Activated T-helper 17 cell treated with anti-CD3 and anti-CD28 coated beads, Interleukin-2, amount 50 U/mL, for 72 hours (primary cell): ENCODE results near the gene WWP2. TPM values are rescaled to one million over a fixed set of nuclear protein-coding genes. Genes with fewer than 3 reads are reported as not detected.
A peak's percentile ranks its signal among the peaks of the same experiment; 100 is the strongest.
"Not testable (repeated sequence)": the region's sequence is repeated elsewhere in the genome, so short reads cannot be mapped to it uniquely, and the experiment has no call there.

Experiments used
- ATAC-seq: fragments of 150-1000 bp; cut with Tn5 transposase; replicated peaks from 2 replicates; pipeline ENCODE4 v1.10.0; 2021; ENCODE audit warnings: mild to moderate bottlenecking, moderate library complexity
- H3K27ac Mint-ChIP-seq: one replicate; pipeline ENCODE4 v1.8.0; 2022; ENCODE audit warnings: mixed read lengths
- H3K27me3 Mint-ChIP-seq: one replicate; pipeline ENCODE4 v1.8.0; 2022; ENCODE audit warnings: mixed read lengths
- H3K36me3 Mint-ChIP-seq: one replicate; pipeline ENCODE4 v1.8.0; 2022; ENCODE audit warnings: low read depth, mild to moderate bottlenecking, mixed read lengths
- H3K4me1 Mint-ChIP-seq: one replicate; pipeline ENCODE4 v1.8.0; 2022; ENCODE audit warnings: mixed read lengths
- H3K4me3 Mint-ChIP-seq: one replicate; pipeline ENCODE4 v1.8.0; 2022; ENCODE audit warnings: mild to moderate bottlenecking, mixed read lengths
- H3K9me3 Mint-ChIP-seq: one replicate; pipeline ENCODE4 v1.8.0; 2022; ENCODE audit warnings: mixed read lengths
- total RNA-seq, 2 donors: library from RNA; stranded (reverse); gene quantifications; one replicate each; pipeline ENCODE4 v1.2.3, GENCODE V29; 2022

Gene WWP2
- total RNA-seq, 2 donors from 2014 or later = 55.1 to 55.7 TPM

DNA sequence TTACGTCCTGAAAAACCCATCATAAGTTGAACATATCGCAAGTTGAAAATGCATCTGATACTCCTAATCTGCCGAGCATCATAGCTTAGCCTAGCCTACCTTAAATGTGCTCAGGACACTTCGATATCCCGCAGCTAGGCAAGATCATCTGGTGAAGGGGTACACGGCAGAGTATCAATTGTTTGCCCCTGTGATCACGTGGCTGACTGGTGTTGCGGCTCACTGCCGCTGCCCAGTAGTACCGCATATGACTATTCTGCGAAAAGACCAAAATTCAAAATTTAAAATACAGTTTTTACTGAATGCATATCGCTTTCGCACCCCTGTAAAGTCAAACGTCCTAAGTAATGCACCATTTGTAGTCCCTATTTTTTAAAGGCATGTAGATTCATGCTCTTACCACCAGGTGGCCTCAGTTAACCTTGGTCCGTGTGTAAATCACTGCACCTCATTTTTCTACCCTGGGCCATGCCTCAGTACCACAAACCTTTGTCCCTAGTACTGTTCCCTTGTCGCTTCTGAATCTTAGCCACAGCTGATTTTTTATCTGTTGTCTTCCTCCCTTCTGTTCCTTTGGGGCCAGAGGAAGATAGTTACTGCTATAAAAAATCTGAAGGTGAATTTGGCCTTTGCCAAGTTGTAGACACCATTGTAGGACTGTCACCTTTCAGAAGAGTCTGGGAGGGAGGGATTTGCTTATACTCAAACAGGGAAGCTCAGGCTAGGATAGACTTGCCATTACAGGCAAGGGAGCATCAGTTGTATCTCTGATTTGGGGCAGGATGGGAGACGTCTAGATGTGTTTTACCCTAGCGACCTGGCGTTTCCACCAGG lies 34.4 kb downstream of the WWP2 start:
- peaks cover 58% of the 10 kb centered on the region for H3K36me3 Mint-ChIP-seq
- H3K27me3 Mint-ChIP-seq = no peaks in the 10 kb centered on the region
- no peaks in the 10 kb centered on the region for H3K4me1 Mint-ChIP-seq
- no peaks in the 10 kb centered on the region for H3K9me3 Mint-ChIP-seq
- H3K27ac Mint-ChIP-seq = no peak overlapping the region
- ATAC-seq = peak; percentile 45
- no peak overlapping the region for H3K4me3 Mint-ChIP-seq

DNA sequence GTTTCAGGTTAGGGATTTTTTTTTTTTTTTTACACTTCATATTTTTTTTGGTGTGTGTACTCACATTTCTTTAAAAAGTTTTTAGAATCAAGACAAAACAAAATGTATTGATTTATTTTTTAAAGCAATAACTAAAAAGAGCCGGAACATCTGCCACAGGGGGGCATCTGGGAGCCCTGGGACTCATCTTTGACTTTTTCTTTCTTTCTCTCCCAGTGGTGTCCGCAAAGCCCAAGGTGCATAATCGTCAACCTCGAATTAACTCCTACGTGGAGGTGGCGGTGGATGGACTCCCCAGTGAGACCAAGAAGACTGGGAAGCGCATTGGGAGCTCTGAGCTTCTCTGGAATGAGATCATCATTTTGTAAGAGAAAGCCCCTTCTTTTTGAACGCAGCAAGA lies 36.3 kb downstream of the WWP2 start:
- Mint-ChIP-seq H3K4me3 (no peak overlapping the region), H3K27ac (no peak overlapping the region), H3K4me1 (no peaks in the 10 kb centered on the region), H3K9me3 (no peaks in the 10 kb centered on the region), H3K27me3 (no peaks in the 10 kb centered on the region), H3K36me3 (peaks cover 72% of the 10 kb centered on the region)
- ATAC-seq = no peak

DNA sequence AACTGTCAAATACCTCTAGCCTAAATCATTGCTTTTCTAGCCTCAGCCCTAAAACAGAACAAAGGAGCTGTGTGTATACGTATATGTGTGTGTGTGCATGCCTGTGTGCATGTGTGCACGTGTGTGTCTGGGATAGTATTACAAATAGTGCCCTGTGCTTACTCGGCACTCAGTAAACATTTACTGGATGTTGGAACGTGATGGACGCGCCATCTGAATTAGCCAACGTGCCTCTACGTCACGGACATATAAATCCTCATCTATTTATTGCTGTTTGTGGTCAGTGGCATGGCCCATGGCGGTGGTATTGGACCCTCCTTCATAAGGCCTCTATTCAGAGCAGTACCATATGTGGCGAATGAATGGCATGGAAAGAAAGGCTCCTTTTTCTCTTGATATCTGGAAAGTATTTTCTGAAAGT lies 37.5 kb downstream of the WWP2 start:
- Mint-ChIP-seq H3K27ac (no peak overlapping the region), H3K4me3 (no peak overlapping the region), H3K9me3 (no peaks in the 10 kb centered on the region), H3K4me1 (no peaks in the 10 kb centered on the region), H3K27me3 (no peaks in the 10 kb centered on the region), H3K36me3 (peaks cover 80% of the 10 kb centered on the region)
- no peak for ATAC-seq

DNA sequence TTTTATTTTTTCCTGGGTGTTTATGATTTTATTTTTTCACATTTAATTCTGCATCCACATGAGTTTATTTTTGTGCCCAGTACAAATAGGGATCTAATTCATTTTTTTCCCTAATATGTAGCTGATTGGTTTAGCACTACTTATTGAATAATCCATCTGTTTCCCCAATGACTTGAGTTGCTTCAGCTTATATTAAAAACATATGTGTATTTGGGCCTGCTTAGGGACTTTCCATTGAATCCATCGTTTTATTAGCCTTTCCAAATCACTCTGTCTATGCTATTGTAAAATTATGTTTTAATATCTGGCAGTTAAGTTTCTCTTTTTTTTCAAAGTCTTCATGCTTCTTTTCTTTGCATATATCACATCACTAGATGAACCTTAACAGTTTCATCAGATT lies 42.2 kb downstream of the WWP2 start:
- no peaks in the 10 kb centered on the region for H3K4me1 Mint-ChIP-seq
- no peak overlapping the region for H3K27ac Mint-ChIP-seq
- H3K36me3 Mint-ChIP-seq = peaks cover 75% of the 10 kb centered on the region
- no peaks in the 10 kb centered on the region for H3K27me3 Mint-ChIP-seq
- no peaks in the 10 kb centered on the region for H3K9me3 Mint-ChIP-seq
- no peak for ATAC-seq
- H3K4me3 Mint-ChIP-seq = no peak overlapping the region

DNA sequence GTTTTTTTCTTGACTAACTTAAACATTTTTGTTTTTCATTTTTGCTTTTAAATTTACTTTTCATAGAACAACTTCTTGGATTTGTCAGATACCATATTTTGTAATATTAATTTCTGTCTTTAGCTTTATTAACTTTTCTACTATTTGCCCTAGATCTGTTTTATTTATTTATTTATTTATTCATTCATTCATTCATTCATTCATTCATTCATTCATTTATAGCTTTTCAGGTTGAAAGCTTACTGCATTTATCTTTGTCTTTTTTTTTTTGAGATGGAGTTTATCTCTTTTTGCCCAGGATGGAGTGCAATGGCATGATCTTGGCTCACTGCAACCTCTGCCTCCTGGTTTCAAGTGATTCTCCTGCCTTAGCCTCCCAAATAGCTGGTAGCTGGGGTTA lies 44.6 kb downstream of the WWP2 start:
- peaks cover 79% of the 10 kb centered on the region for H3K36me3 Mint-ChIP-seq
- not testable (repeated sequence) for H3K27ac Mint-ChIP-seq, H3K27me3 Mint-ChIP-seq, H3K4me3 Mint-ChIP-seq, ATAC-seq, H3K4me1 Mint-ChIP-seq, H3K9me3 Mint-ChIP-seq

DNA sequence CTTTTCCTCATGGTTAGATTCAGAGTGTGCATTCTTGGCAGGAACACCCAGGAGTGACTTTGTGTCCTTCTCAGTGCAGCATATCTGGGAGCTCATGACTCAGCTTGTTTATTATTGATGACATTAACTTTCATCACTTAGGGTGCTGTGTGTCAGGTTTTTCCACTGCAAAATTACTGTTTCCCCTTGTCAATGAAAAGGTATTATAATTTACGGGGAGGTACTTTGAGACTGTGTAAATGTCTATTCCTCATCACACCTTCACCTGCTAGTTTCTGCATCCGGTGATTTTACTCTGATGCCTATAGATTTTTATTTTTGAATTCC lies 50.5 kb downstream of the WWP2 start:
- H3K9me3 Mint-ChIP-seq = no peaks in the 10 kb centered on the region
- no peaks in the 10 kb centered on the region for H3K27me3 Mint-ChIP-seq
- peaks cover 72% of the 10 kb centered on the region for H3K36me3 Mint-ChIP-seq
- no peak overlapping the region for H3K27ac Mint-ChIP-seq
- peaks cover 4% of the 10 kb centered on the region for H3K4me1 Mint-ChIP-seq
- H3K4me3 Mint-ChIP-seq = no peak overlapping the region
- no peak for ATAC-seq

DNA sequence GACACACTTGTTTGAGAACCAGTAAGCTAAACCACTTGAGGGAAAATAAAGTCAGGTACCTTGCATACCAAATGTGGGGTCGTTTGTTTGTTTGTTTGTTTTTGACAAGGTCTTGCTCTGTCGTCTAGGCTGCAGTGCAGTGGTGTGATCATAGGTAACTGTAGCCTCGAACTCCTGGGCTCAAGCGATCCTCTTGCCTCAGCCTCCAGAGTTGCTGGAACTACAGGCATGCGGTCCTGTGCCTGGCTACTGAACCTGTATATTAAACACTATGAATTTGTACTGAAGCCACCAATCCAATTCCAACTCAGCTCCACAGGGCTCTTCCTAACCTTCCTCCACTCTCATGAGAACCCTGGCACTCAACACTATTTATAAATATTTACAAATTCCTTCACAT lies 51.9 kb downstream of the WWP2 start:
- Mint-ChIP-seq H3K9me3 (no peaks in the 10 kb centered on the region), H3K27me3 (no peaks in the 10 kb centered on the region), H3K36me3 (peaks cover 79% of the 10 kb centered on the region), H3K4me1 (peaks cover 4% of the 10 kb centered on the region), H3K27ac (no peak overlapping the region), H3K4me3 (no peak overlapping the region)
- no peak for ATAC-seq

DNA sequence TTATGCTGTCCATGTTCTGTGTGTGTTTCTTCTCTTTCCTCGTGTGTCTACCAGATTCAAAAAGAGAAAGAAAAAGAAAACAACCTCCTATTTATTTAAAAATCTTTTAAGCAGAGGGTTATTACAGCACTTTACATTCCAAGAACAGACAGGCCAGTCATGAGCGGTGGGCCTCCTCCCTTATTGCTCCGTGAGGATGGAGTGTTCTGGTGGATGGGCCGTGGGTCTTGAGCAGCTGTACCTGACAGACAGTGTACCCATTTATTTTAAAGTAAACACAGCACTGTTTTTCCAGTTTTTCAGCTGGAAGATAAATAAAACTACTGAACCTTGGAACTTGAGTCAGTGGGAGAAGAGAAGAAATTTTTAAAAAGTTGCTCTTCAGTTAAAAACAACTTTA lies 52.4 kb downstream of the WWP2 start:
- Mint-ChIP-seq H3K4me3 (no peak overlapping the region), H3K36me3 (peaks cover 81% of the 10 kb centered on the region), H3K4me1 (peaks cover 4% of the 10 kb centered on the region), H3K27ac (no peak overlapping the region), H3K9me3 (no peaks in the 10 kb centered on the region), H3K27me3 (no peaks in the 10 kb centered on the region)
- no peak for ATAC-seq

DNA sequence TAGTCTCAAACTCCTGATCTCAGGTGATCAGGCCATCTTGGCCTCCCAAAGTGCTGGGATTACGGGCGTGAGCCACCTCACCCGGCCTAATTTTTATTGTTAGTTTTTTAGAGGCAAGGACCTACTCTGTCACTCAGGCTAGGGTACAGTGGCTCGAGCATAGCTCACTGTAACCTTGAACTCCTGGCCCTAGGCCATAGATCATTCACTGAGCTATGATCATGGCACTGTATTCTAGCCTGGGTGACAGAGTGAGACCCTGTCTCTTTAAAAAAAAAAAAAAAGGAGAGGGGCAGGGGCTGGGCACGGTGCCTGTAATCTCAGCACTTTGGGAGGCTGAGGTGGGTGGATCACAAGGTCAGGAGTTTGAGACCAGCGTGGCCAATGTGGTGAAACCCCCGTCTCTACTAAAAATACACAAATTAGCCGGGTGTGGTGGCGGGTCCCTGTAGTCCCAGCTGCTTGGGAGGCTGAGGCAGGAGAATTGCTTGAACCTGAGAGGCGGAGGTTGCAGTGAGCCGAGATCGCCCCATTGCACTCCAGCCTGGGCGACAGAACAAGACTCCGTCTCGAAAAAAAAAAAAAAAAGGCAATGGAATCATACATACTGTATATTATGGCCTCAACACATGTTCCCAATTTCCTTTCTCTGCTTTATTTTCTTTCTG lies 53.2 kb downstream of the WWP2 start:
- H3K4me3 Mint-ChIP-seq, H3K9me3 Mint-ChIP-seq, ATAC-seq, H3K27ac Mint-ChIP-seq, H3K4me1 Mint-ChIP-seq, H3K27me3 Mint-ChIP-seq: not testable (repeated sequence)
- peaks cover 75% of the 10 kb centered on the region for H3K36me3 Mint-ChIP-seq

DNA sequence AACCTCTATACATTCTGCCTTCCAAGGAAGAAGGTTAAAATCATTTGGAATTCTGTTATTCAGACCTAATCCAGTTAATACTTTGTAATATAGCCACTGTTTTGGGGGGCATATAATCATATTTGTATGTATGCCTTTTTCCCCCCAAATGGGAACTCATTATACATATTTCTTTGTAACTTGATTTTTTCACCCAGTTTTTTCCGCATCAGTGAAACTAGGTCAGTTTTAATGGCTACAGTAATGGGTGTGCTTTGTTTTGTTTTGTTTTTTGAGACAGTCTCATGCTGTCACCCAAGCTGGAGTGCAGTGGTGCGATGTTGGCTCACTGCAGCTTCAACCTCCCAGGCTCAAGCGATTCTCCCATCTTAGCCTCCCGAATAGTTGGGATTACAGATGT lies 54.9 kb downstream of the WWP2 start:
- Mint-ChIP-seq H3K27ac (no peak overlapping the region), H3K27me3 (no peaks in the 10 kb centered on the region), H3K4me3 (no peak overlapping the region), H3K36me3 (peaks cover 66% of the 10 kb centered on the region), H3K9me3 (no peaks in the 10 kb centered on the region), H3K4me1 (peaks cover 4% of the 10 kb centered on the region)
- ATAC-seq = no peak

DNA sequence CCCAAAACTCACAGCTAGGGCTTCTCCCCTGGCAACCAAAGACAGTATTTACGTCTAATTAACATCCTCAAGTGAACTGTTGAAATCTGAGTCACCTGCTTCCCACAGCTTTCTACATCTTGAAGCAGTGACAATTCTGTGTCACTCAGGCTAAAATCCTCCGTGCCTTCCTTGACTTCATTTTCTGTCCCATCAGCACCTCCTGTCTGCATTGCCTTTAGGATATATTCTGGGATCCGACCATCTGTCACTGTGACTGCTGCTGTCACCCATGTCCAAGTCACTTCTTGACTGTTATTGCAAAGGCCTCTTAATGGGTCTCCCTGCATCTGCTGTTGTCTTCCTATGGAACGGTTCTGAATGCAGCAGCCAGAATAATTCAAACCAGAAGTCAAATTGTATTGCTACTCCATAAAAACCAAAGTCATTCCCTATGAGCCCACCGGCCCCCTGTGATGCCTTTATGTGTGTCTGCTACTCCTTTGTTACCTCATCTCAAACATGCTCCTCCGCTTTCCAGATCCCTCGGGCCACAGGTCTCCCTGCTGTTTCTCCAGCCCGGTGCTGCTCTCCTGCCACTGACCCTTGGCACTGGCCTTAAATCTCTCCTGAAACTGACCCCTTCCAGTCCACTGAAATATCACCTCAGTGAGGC lies 56.9 kb downstream of the WWP2 start:
- Mint-ChIP-seq H3K27ac (peak overlapping the region; percentile 2), H3K4me3 (no peak overlapping the region), H3K27me3 (no peaks in the 10 kb centered on the region), H3K9me3 (no peaks in the 10 kb centered on the region), H3K36me3 (peaks cover 54% of the 10 kb centered on the region), H3K4me1 (no peaks in the 10 kb centered on the region)
- no peak for ATAC-seq

DNA sequence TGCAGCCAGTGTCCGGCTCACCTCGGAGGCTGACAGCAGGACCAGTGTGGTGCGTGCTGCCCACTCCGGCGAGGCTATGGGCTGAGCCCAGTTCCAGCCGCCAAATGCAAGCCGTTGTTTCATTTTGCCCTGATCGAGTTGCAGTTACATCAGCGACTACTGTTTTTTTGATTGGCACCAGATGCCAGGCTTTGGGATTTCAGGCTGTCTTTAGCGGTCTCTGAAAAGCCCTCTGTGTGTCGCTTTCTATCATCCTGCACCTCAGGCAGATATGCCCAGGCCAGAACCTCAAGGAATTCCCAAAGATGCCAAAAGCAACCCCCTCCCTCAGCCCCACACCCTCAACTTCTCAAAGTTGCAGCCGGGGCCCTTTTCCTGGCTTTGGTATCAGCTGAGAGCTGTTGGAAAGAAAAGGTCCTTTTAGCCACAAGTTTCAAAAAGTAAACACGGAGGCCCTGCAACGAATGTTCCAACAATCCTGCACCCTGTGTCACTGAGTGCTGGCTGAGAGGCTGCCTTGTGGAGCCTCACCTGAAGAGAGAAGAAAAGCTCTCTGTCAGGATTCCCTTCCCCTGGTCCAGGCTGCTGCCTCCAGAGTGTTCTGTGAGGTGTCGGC lies 58.9 kb downstream of the WWP2 start:
- Mint-ChIP-seq H3K27ac (peak overlapping the region; percentile 71), H3K36me3 (peaks cover 46% of the 10 kb centered on the region)

DNA sequence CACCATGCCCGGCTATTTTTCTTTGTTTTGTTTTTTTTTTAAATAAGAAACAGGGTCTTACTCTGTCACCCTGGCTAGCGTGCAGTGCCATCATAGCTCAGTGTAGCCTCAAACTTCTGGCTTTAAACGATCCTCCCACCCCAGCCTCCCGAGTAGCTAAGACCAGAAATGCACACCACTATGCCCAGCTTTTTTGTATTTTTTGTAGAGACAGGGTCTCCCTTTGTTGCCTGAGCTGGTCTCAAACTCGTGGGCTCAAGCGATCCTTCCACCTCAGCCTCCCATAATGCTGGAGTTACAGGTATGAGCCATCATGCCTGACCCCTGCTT lies 59.7 kb downstream of the WWP2 start:
- no peak for ATAC-seq
- peaks cover 43% of the 10 kb centered on the region for H3K36me3 Mint-ChIP-seq
- no peaks in the 10 kb centered on the region for H3K4me1 Mint-ChIP-seq
- H3K27ac Mint-ChIP-seq = no peak overlapping the region
- H3K9me3 Mint-ChIP-seq = no peaks in the 10 kb centered on the region
- H3K27me3 Mint-ChIP-seq = no peaks in the 10 kb centered on the region
- no peak overlapping the region for H3K4me3 Mint-ChIP-seq

More for the DNA sequence above, 58.9 kb downstream of the WWP2 start:
- Mint-ChIP-seq H3K27me3 (no peaks in the 10 kb centered on the region), H3K4me3 (no peak overlapping the region), H3K4me1 (no peaks in the 10 kb centered on the region), H3K9me3 (no peaks in the 10 kb centered on the region)
- no peak for ATAC-seq

DNA sequence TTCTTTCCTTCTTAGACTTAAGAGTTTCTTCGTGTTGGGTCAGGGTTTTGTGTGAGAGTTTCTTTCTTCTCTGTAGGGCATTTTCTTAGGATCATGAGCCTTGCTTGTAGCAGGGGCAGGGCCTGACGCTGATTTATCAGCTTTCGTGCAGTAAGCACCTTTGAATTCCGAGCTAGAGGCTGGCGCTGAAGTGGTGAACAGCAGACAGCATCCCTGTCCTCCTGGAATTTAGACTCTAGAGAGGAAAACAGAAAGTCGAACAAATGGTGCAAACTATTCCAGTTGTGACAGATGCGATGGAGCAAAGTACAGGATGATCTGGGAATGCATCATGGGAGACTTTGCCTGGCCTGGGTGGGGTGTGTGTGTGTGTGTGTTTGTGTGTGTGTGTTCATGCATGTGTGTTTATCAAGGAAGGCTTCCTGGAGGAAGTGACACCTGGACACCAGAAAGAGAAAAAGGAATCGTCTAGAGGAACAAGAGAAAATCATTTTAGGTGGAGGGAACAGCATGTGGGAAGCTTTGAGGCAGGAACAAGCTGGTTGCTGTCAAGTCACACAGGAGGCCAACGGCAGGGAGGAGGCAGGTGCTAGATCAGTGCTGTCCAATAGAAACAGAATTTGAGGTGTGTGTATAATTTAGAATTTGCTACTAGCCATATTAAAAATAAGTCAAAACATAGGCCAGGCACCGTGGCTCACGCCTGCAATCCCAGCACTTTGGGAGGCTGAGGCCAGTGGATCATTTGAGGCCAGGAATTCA lies 60.2 kb downstream of the WWP2 start:
- no peak for ATAC-seq
- peaks cover 44% of the 10 kb centered on the region for H3K36me3 Mint-ChIP-seq
- H3K27me3 Mint-ChIP-seq = no peaks in the 10 kb centered on the region
- H3K4me1 Mint-ChIP-seq = no peaks in the 10 kb centered on the region
- no peak overlapping the region for H3K4me3 Mint-ChIP-seq
- no peaks in the 10 kb centered on the region for H3K9me3 Mint-ChIP-seq
- no peak overlapping the region for H3K27ac Mint-ChIP-seq
